ENCODE results near the gene BAG2. TPM values are rescaled to one million over a fixed set of nuclear protein-coding genes. Genes with fewer than 3 reads are reported as not detected.

BAG2 gene
- total and polyA plus RNA-seq, 10 of the 15 experiments (the other 5 are each of a cell fraction or from before 2014, with no cell fraction given) = 7.7 to 17.6 (median 9.6) TPM

DNA sequence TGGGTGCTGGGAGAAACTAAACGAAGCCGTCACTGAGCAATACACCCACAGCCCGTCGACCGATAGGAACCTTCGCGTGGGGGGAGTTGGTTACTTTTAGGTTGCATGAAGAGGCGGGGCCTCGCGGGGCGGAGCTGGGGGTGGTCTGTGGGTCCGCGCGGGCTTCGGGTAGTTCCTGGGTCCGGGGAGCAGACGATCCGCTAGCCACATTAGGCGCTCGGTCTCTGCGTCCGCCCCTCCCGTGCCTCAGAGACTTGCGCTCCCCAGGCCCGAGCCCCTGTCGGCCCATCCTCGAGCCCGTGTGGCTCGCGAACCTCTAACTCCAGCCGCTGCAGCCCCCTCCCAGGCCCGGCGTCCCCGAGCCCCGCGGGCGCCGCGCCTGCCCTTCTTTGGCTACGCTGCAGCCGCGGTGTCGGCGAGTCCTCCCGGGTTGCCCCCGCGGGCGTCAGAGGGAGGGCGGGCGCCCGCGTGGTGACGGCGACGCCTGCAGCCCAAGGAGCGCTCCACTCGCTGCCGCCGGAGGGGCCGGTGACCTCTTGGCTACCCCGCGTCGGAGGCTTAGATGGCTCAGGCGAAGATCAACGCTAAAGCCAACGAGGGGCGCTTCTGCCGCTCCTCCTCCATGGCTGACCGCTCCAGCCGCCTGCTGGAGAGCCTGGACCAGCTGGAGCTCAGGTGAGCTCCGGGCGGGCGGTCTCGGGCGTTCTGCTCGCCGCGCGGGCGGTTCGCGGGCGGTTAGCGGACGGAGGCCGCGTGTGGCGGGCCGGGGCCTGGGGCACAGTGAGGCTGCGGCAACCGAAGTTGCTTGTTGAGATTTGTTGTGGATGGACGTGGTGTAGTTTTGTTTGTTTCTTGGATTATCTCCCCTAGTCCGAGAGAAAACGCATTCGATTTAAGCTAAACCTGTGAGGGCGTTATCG lies at the start of gene BAG2 (continued):
- TF ChIP-seq TBL1XR1 (IDR thresholded peaks at IDR 0.05; ENCODE audit: low read depth, low read length) (peak; percentile 56; the same call in 1 of the 2 replicates), KDM1A (IDR thresholded peaks at IDR 0.05; ENCODE audit: borderline replicate concordance) (no peak), ZNF274 (IDR thresholded peaks at IDR 0.05; ENCODE audit: insufficient read depth, insufficient read length) (no peak), GATAD2B (conservative IDR thresholded peaks at IDR 0.05; ENCODE audit: low read depth) (peak; percentile 95), ESRRA (IDR thresholded peaks at IDR 0.05; ENCODE audit: low read length) (no peak), LARP7 (IDR thresholded peaks at IDR 0.05) (peak; percentile 98), EZH2 (IDR thresholded peaks at IDR 0.05; ENCODE audit: borderline replicate concordance, control insufficient read depth, low read depth, low read length) (no peak), RAD21 (IDR thresholded peaks at IDR 0.05; ENCODE audit: insufficient read depth, low read depth, low read length) (no peak), NFXL1 (IDR thresholded peaks at IDR 0.05; ENCODE audit: borderline replicate concordance) (no peak), RB1 (IDR thresholded peaks at IDR 0.05; ENCODE audit: borderline replicate concordance) (peak; percentile 79; the same call in 1 of the 2 replicates), STAT3 (IDR thresholded peaks at IDR 0.05; ENCODE audit: low read depth, low read length) (no peak), HCFC1 (IDR thresholded peaks at IDR 0.05; ENCODE audit: low read length) (peak; percentile 21; the same call in 1 of the 2 replicates), SRF (IDR thresholded peaks at IDR 0.05; ENCODE audit: low read depth in 2 of 2, low read length in 2 of 2) (peak; percentile 81 to 88), IKZF1 (conservative IDR thresholded peaks at IDR 0.05) (peak; percentile 81), PAX5 (IDR thresholded peaks at IDR 0.05; ENCODE audit: borderline replicate concordance, low read depth, low read length) (0 out of 2 replicates have a peak, but pooled peaks have one; percentile 10)
- TF ChIP-seq, protein P1, sequence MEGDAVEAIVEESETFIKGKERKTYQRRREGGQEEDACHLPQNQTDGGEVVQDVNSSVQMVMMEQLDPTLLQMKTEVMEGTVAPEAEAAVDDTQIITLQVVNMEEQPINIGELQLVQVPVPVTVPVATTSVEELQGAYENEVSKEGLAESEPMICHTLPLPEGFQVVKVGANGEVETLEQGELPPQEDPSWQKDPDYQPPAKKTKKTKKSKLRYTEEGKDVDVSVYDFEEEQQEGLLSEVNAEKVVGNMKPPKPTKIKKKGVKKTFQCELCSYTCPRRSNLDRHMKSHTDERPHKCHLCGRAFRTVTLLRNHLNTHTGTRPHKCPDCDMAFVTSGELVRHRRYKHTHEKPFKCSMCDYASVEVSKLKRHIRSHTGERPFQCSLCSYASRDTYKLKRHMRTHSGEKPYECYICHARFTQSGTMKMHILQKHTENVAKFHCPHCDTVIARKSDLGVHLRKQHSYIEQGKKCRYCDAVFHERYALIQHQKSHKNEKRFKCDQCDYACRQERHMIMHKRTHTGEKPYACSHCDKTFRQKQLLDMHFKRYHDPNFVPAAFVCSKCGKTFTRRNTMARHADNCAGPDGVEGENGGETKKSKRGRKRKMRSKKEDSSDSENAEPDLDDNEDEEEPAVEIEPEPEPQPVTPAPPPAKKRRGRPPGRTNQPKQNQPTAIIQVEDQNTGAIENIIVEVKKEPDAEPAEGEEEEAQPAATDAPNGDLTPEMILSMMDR (IDR thresholded peaks at IDR 0.05 in 2 of 3, conservative IDR thresholded peaks at IDR 0.05 in 1 of 3; ENCODE audit: control insufficient read depth in 2 of 3, extremely low read depth in 1 of 3, insufficient read depth in 1 of 3, low read depth in 3 of 3, low read length in 3 of 3) = 0 out of 6 replicates have a peak, but pooled peaks have one; percentile 10 to 19 (median 18)
- TF ChIP-seq, protein P2, sequence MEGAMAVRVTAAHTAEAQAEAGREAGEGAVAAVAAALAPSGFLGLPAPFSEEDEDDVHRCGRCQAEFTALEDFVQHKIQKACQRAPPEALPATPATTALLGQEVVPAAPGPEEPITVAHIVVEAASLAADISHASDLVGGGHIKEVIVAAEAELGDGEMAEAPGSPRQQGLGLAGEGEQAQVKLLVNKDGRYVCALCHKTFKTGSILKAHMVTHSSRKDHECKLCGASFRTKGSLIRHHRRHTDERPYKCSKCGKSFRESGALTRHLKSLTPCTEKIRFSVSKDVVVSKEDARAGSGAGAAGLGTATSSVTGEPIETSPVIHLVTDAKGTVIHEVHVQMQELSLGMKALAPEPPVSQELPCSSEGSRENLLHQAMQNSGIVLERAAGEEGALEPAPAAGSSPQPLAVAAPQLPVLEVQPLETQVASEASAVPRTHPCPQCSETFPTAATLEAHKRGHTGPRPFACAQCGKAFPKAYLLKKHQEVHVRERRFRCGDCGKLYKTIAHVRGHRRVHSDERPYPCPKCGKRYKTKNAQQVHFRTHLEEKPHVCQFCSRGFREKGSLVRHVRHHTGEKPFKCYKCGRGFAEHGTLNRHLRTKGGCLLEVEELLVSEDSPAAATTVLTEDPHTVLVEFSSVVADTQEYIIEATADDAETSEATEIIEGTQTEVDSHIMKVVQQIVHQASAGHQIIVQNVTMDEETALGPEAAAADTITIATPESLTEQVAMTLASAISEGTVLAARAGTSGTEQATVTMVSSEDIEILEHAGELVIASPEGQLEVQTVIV (IDR thresholded peaks at IDR 0.05; ENCODE audit: borderline replicate concordance, partially characterized antibody) = peak; percentile 54
- TF ChIP-seq, protein P3, sequence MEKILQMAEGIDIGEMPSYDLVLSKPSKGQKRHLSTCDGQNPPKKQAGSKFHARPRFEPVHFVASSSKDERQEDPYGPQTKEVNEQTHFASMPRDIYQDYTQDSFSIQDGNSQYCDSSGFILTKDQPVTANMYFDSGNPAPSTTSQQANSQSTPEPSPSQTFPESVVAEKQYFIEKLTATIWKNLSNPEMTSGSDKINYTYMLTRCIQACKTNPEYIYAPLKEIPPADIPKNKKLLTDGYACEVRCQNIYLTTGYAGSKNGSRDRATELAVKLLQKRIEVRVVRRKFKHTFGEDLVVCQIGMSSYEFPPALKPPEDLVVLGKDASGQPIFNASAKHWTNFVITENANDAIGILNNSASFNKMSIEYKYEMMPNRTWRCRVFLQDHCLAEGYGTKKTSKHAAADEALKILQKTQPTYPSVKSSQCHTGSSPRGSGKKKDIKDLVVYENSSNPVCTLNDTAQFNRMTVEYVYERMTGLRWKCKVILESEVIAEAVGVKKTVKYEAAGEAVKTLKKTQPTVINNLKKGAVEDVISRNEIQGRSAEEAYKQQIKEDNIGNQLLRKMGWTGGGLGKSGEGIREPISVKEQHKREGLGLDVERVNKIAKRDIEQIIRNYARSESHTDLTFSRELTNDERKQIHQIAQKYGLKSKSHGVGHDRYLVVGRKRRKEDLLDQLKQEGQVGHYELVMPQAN (conservative IDR thresholded peaks at IDR 0.05) = peak; percentile 71
- TF ChIP-seq, protein P4, sequence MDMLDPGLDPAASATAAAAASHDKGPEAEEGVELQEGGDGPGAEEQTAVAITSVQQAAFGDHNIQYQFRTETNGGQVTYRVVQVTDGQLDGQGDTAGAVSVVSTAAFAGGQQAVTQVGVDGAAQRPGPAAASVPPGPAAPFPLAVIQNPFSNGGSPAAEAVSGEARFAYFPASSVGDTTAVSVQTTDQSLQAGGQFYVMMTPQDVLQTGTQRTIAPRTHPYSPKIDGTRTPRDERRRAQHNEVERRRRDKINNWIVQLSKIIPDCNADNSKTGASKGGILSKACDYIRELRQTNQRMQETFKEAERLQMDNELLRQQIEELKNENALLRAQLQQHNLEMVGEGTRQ (IDR thresholded peaks at IDR 0.05; ENCODE audit: borderline replicate concordance, low read depth, low read length) = no peak
- TF ChIP-seq, protein P5, sequence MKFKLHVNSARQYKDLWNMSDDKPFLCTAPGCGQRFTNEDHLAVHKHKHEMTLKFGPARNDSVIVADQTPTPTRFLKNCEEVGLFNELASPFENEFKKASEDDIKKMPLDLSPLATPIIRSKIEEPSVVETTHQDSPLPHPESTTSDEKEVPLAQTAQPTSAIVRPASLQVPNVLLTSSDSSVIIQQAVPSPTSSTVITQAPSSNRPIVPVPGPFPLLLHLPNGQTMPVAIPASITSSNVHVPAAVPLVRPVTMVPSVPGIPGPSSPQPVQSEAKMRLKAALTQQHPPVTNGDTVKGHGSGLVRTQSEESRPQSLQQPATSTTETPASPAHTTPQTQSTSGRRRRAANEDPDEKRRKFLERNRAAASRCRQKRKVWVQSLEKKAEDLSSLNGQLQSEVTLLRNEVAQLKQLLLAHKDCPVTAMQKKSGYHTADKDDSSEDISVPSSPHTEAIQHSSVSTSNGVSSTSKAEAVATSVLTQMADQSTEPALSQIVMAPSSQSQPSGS (IDR thresholded peaks at IDR 0.05; ENCODE audit: low read length) = no peak; the same call in 1 of the 2 replicates

All from GM12878 (cell line).